GM19035 (cell line): Measurements from ENCODE around the gene PSRC1.
A peak's percentile ranks its signal among the peaks of the same experiment; 100 is the strongest.

Experiments
- ATAC-seq: cut with Tn5 transposase; IDR thresholded peaks from one replicate; pipeline ENCODE4 v1.9.1; 2021; ENCODE audit not compliant: unreplicated experiment

PSRC1 gene

GRCh38 chr1:109259674-109260557 lies 23.0 kb downstream of the PSRC1 start:
- ATAC-seq = no peak

- no peak for ATAC-seq
These were observed 24.2 kb downstream of the PSRC1 start for GRCh38 chr1:109258481-109259466.

GRCh38 chr1:109257682-109258421 lies 25.1 kb downstream of the PSRC1 start:
- ATAC-seq = no peak

- no peak for ATAC-seq
These were observed 25.8 kb downstream of the PSRC1 start for GRCh38 chr1:109256971-109257681.

GRCh38 chr1:109256085-109256484 lies 26.9 kb downstream of the PSRC1 start:
- ATAC-seq = no peak

GRCh38 chr1:109255678-109256077 lies 27.3 kb downstream of the PSRC1 start:
- no peak for ATAC-seq

- no peak for ATAC-seq
These were observed 27.8 kb downstream of the PSRC1 start for GRCh38 chr1:109255097-109255651.

- ATAC-seq = no peak
These were observed 28.3 kb downstream of the PSRC1 start for GRCh38 chr1:109254621-109255096.

GRCh38 chr1:109253803-109254620 lies 28.9 kb downstream of the PSRC1 start:
- no peak for ATAC-seq

GRCh38 chr1:109252893-109253802 lies 29.8 kb downstream of the PSRC1 start:
- no peak for ATAC-seq

GRCh38 chr1:109252167-109252892 lies 30.6 kb downstream of the PSRC1 start:
- no peak for ATAC-seq

- no peak for ATAC-seq
These were observed 31.4 kb downstream of the PSRC1 start for GRCh38 chr1:109251277-109252166.

GRCh38 chr1:109250454-109251276 lies 32.3 kb downstream of the PSRC1 start:
- ATAC-seq = no peak

- peak; percentile 38 for ATAC-seq
These were observed 33.1 kb downstream of the PSRC1 start for GRCh38 chr1:109249654-109250401.
